ENCODE measurements around the gene PRKAR1B. TPM values are rescaled to one million over a fixed set of nuclear protein-coding genes. Genes with fewer than 3 reads are reported as not detected.

The PRKAR1B gene
- total RNA-seq, 1 experiment from 2014 or later = 14.1 TPM

- no peaks in the 10 kb centered on the region for H3K79me2 ChIP-seq (ENCODE audit: insufficient read depth, low read length)
- no peaks in the 10 kb centered on the region for H3K27me3 ChIP-seq (ENCODE audit: insufficient read depth, low read length)
- no peak overlapping the region for H2AFZ ChIP-seq (ENCODE audit: low read depth, low read length, poor library complexity, severe bottlenecking)
- no peak overlapping the region for H3K4me3 ChIP-seq (replicated peaks in 1 of 2; ENCODE audit: low read depth in 1 of 2, low read length in 2 of 2)
- no peaks in the 10 kb centered on the region for H3K9me2 ChIP-seq (ENCODE audit: insufficient read depth)
- DNase-seq (ENCODE audit: low read depth, low spot score) (no peak), ATAC-seq (no peak)
- H3K4me1 ChIP-seq (ENCODE audit: control insufficient read depth in 1 of 2, insufficient read depth in 2 of 2, low read length in 2 of 2) = no peaks in the 10 kb centered on the region
- H4K20me1 ChIP-seq (ENCODE audit: insufficient read depth) = no peaks in the 10 kb centered on the region
- no peak for TF ChIP-seq REST (IDR thresholded peaks at IDR 0.05; ENCODE audit: low read depth)
- no peak for TF ChIP-seq YY1 (IDR thresholded peaks at IDR 0.05; ENCODE audit: extremely low read depth, insufficient replicate concordance, low read depth, low read length)
- TF ChIP-seq EZH2phosphoT487 (IDR thresholded peaks at IDR 0.05; ENCODE audit: borderline replicate concordance) = no peak
- TF ChIP-seq ELF1 (IDR thresholded peaks at IDR 0.05; ENCODE audit: borderline replicate concordance, low read depth) = no peak
- no peak for TF ChIP-seq ZFX (IDR thresholded peaks at IDR 0.05)
- TF ChIP-seq EZH2 (IDR thresholded peaks at IDR 0.05) = no peak
- H3K9ac ChIP-seq (ENCODE audit: low read length) = no peak overlapping the region
- RAD21 ChIA-PET (ENCODE audit: low non-redundant PET in 1 of 2, low total read pairs in 2 of 2, uncharacterized antibody in 2 of 2, unreplicated experiment in 2 of 2) = no interaction called here
- H3K27ac ChIP-seq (ENCODE audit: low read depth, low read length) = no peak overlapping the region
- no peak overlapping the region for H3K4me2 ChIP-seq (ENCODE audit: low read length)
- no peaks in the 10 kb centered on the region for H3K9me3 ChIP-seq (ENCODE audit: control insufficient read depth in 1 of 2, insufficient read depth in 1 of 2, low read depth in 1 of 2, low read length in 2 of 2)
- intact Hi-C loops (cut with micrococcal nuclease) = no loop called here
- no peaks in the 10 kb centered on the region for H3K36me3 ChIP-seq (ENCODE audit: control insufficient read depth in 1 of 2, insufficient read depth in 2 of 2, low read length in 2 of 2)
- CTCF ChIA-PET = no interaction called here
- POLR2A ChIA-PET = no interaction called here
- BruUV-seq (replicated peaks) = no TSS peak
Measured at GRCh38 chr7:676972-677385, 50.1 kb downstream of the PRKAR1B start.

Measured in HCT116 (cell line).